Activated effector memory CD4-positive, alpha-beta T cell treated with Interleukin-2 at 50 U/mL for 16 hours (primary cell): ENCODE data around the gene NUP85.
A peak's percentile ranks its signal among the peaks of the same experiment; 100 is the strongest.
"Not testable (repeated sequence)": the region's sequence is repeated elsewhere in the genome, so short reads cannot be mapped to it uniquely, and the experiment has no call there.

Experiments used
- DNase-seq: peaks from one replicate; pipeline ENCODE4 v3.0.0-alpha.2; 2020

The NUP85 gene

DNA sequence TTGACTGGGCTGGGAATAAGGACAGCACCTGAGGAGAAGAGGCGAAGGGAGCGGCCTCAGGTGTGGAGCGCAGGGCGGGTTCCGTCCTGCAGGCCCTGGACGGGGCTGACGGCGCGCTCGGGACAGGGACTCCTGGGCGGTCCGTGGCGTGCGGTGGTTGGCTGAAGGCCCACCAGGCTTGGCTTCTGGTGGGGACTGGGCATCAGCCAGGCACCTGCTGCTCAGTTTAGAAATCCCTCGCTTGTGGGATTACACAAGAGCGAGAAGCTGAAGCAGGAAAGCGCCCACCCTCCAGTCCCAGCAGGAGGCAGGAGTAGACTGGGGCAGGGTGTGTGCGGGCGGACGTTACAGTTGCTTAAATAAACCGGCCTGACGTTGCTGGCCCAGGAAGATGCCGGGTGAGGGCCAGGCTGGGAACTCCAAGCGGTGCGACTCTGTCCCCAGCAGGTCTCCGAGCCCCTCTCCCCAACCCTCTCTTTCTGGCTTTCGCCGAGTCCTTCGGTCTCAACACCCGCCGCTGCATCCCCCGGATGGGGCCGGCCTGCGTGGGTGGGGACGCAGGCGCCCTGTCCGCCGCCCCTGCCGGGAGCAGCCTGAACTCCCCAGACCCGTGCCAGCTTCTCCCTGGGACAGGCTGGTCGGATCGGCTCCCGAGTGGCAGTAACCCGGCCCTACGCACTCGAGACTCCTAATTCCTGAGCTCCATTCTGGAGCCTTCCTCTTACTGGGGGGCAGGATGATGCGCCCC, 64.9 kb downstream of the NUP85 start:
- DNase-seq: peak; percentile 38

DNA sequence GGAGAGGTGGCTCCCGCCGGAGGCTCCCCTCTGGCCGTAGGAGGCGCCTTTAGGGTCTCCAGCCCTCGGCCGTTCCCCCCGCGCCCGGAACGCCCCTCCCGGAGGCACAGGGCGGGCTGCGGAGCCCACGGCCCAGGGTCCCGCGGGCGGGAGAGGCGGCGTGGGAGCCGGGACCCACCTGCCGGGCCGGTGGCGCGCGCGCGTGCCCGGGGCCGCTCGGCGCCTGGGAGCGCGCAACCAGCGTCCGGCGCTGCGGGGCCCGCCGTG, 65.4 kb downstream of the NUP85 start, which contains the start of gene MIF4GD:
Gene MIF4GD, minus strand, starts transcription at position 266 of the 267 bp plus-strand sequence. CDS start 1,036 bp downstream, outside the sequence.
- no peak for DNase-seq

DNA sequence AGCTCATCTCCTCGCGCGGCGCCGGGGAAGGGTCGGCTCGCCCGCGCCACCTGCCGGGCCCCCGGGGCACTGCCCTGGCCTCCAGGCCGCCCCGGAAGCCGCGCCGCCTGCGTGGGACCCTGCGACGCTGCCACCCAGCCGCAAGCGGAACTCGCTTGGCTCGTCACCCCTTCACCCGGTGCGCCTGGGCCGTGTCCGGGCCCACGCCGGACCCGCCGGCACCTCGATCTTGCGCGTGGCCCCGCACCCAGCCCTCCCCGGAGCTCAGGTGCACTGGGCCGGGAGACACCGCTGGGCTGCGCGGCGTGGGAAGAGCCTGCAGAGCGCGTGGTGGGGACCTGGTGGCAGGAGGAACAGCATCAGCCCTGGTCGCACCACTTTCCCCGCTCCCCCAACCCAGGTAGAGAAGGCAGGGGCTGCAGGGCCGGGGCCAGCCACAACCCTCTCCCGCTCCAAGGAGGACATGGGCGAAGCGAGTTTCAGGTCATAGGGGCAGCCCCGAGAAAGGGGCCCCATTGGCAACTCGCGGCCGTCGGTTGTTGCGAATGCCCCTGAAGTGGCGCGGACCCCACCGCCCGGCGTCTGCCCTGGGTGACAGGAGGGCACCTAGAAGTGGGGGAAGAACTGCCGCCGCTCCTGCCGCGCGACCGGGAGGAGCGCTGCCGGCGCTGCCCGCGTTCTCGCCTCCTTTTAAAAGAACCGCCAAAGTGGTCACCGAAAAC, 65.9 kb downstream of the NUP85 start:
- DNase-seq: peak; percentile 85

GRCh38 chr17:75271955-75272847, 66.7 kb downstream of the NUP85 start:
- no peak for DNase-seq

DNA sequence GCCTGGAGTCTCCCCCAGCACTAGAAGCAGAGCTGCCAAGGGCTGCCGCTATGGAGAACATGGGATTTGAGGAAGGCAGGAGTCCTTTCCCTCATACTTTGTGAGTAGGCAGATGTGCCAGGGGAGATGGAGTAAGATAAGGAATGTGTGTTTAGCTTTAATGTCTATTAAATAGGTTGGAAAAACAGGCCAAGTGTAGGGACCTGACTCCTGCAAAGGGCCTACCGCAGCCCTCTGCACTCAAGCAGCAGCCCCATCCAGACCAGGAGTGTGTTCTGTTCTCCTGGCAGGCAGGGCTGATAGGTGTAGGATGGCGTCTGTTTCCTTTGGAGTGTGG, 67.3 kb downstream of the NUP85 start:
- no peak for DNase-seq

- DNase-seq: no peak
Observed at GRCh38 chr17:75273977-75274708, 68.7 kb downstream of the NUP85 start.

DNA sequence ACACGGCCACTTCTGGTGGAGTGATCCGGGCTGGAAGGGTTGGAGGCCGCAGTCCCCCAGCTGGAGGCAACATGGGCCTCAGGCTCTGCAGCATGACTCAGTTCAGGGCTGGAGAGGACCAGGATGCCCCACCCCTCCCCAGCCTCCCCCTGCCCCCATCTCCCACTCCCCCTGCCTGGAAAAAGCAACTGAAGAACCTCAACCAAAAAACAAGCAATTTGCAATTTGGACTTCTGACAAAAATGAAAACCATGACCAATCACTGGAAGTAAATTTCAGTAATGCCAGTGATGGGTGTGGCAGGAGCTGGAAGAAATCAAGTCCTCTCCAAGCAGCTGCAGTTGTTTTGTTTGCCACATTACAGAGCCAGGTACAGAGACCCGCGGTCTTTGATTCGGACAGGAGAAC, 72.2 kb downstream of the NUP85 start:
- DNase-seq: no peak

DNA sequence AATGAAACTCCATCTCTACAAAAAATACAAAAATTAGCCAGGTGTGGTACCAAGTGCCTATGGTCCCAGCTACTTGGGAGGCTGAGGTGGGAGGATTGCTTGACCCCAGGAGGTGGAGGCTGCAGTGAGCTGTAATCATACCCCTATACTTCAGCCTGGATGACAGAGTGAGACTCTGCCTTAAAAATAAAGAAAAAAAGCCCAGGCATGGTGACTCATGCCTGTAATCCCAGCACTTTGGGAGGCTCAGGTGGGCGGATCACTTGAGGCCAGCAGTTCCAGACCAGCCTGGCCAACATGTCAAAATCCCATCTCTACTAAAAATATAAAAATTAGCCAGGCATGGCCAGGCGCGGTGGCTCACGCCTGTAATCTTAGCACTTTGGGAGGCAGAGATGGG, 74.7 kb downstream of the NUP85 start:
- DNase-seq: not testable (repeated sequence)

- no peak for DNase-seq
Observed at GRCh38 chr17:75285123-75285522, 79.6 kb downstream of the NUP85 start.
